NCI-H187 treated with DMSO at 0.1 percent for 48 hours (cell line): ENCODE measurements around the gene TBX3.

Source experiments
- DNase-seq: peaks from one replicate; lab custom pipeline; 2025; lab: John Stamatoyannopoulos, UW

Gene TBX3

GRCh38 chr12:114696443-114697242 lies 12.7 kb upstream of the TBX3 start:
- DNase-seq: no peak

DNA sequence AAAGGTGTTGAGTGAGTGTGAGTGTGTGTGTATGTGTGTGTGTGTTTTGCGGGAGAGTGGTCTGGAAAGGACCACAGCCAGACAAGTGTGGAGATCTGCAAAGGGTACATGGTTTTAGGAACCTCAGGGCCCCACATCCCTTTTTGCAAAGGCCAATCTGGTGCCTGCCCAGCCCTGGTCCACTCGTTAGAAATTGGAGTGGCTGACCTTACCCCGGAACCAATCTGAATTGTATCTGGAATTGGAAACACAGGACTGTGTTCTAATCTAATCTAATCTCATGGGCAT lies 11.3 kb upstream of the TBX3 start:
- DNase-seq: no peak

GRCh38 chr12:114694436-114695304 lies 10.7 kb upstream of the TBX3 start:
- DNase-seq: no peak

DNA sequence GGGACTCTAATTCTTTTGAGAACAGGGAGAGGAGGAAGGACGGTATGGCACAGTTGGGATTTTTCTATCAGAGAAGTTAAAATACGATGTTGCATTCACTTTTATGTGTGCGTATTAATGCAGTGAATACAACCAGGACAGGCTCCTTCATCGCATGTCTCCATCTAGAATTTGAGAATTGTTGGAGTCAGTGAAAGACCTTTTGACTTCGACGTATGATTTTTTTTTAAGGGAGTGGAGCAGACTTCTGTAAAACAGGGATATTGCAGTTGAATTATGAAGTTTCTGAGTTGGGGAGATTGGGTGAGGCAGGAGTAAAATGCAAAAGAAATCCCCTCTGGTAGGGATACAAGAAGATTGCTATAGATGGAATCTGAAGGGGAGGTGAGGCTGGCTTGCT lies 9.6 kb upstream of the TBX3 start:
- no peak for DNase-seq

DNA sequence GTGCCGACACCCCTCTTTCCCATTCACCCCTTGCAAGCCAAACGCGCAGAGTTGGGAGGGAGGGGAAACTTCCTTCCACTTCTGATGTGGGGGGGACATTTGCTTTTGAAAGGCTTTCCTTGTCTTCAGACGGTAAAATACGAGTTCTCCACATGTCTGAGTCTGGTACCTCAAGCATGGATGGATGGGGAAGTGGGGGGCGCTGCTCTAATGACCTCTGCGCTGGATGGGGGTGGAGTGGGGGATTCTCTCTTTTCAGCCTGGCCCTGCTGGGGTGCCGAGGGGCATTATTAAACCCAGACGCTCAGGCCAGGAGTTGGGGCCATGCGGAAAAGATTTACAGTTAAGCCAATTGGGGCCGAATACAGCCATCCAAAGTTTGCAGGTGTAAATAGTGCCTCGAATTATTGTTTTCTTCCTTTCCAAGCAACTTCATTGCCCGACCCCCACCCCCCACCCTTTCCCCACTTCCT lies 9.1 kb upstream of the TBX3 start:
- DNase-seq: no peak

GRCh38 chr12:114692186-114693058 lies 8.4 kb upstream of the TBX3 start:
- DNase-seq: no peak

DNA sequence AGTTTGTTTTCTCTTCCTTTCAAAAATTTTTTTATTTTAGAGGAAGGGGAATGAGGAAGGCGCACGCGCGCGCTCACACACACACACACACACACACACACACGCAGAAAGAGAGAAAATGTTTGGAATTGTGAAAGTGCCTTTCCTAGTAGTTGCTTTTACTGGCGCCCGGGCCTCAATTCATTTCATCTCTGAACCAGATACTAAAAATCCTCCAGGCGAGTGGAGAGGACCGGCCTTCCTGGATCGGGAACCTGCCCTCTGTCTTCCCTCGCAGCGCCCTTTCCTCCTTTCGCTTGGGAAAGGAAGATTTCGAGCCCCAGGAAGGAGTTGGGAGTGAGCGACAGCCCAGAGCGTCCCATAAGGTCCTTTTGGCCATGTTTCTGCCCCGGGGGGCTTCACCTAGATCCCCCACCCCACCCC lies 7.8 kb upstream of the TBX3 start:
- DNase-seq: no peak

- no peak for DNase-seq
Measured at GRCh38 chr12:114691196-114691595, 7.2 kb upstream of the TBX3 start.

DNA sequence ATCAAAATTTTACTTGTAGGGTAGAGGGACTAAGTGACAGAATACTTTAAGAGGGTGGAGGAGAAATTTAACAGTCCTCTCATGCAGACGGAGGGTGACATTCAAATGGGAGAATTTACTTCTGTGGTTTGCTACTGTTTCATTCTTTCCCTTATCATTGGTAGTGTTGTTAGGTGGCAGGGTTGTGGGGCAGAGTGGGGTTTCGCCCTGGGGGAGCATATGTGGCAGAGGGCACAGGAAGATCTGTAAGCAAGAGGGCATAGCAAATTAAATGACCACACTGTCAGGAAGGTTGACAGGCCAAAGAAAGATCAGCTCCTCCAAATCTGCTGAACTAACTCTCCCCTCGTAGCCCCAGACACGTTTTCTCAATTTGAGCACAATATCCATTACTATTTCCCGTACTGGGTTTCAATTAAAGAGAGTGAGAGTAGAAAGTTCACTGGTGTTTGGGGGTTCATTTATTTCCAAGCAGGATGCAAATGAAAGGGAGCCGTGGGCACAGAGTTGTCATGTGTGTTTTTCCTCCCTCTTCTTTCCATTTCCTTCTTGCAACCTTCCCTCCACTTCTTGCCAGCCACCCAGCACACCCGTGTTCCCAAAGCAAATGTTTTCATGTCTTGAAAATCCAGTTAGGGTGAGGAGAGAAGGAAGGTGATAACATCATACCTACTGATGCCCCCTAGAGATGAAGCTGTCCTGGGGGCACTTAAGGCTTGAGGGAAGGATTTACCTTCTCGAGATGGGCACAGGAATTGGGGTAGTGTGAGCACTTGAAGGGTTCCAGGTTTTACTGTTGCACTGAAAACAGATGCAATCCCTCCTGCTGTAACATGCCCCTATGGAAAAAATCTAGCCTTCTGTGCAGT lies 6.5 kb upstream of the TBX3 start:
- no peak for DNase-seq

DNA sequence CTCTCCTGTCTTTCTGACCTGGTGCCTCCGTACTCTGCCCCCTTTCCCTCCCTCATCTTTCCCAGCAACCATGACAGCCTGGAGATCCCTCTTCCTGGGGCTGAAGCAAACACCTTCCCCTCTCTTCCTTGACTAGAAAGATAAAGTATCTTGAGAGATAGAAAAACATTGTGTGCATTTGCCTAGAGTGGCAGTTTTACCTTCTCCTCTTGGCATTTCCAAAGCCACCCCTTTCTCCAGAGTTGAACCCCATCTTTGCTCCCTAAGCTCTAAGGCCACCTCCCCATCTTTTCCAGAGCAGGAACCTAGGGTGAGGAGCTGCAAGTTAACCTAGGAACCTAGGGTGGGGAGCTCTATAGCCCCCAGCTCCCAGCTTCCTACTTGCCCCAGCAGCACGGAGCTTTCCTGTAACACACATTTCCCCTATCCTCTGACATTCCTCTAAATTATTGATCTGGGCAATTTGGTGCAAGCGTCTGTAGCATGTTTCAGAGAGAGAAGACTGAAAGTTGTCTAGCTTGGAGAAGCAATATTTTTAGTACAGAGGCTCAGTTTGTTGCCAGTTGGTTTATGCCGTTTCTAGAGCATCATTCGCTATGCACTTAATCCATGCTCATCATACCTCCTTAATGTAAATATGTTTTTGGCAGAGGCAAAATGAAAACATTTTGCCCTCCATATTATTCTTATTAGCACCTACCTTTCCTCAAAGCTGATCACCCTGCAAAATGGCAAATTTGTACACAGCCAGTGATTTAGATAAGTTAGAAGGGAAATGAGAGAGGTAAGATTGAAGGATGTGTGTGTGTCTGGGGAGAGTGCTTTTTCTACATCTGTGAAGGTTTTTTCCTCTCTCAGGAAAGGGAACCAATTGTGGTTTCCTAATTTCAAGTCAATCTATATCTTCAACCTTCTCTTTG lies 5.4 kb upstream of the TBX3 start:
- no peak for DNase-seq

DNA sequence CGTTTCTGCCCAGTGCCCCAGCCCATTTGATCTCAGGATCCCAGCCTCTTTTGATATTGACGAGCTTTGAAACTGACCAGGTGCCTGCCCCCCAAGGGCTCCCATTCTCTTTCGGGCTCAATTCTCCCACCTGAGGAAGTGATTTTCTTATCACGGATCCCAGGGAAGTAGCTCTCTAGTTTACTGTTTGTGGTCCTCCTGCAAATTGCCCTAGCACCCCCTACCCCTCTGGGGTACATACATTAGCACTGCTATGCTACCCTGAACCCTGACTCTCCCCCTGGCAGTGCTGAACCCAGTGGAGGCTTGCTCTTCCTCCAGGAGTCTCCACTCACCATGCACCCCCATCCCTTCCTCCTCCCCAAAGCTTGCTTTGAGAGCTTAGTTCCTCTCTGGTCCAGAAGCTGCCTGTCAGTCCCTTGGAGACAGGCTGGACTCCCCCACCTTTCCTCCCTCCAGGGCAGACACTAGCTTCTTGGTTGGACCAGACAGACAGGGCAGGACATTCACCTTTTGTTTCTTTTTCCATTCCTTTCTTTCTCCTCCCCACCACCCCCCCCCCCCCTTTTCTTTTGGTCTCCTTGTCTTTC lies 4.4 kb upstream of the TBX3 start:
- DNase-seq: no peak

- no peak for DNase-seq
Measured at GRCh38 chr12:114687802-114688201, 3.8 kb upstream of the TBX3 start.

GRCh38 chr12:114686773-114687500 lies 3.0 kb upstream of the TBX3 start:
- DNase-seq: no peak

- DNase-seq: no peak
Measured at GRCh38 chr12:114686426-114686772, 2.4 kb upstream of the TBX3 start.

DNA sequence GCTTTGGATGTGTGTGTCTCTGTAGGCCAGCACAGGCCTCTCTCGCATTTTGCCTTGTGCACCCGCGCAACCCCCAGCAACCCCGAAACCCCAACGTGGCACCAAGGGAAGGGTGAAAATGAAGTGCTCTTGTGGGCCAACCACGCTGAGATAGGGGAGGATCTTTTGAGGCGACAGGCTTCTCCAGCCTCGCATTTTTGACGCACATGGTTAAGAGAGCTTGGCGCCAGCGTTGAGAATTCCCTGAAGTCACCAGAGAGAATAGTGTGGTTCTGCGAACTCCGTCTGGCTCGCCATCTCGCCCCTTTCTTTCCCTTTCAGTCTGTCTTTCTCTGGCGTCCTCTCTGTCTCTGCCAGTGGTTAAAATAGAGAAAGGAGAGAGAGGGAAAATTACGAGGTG lies 1.9 kb upstream of the TBX3 start:
- no peak for DNase-seq

DNA sequence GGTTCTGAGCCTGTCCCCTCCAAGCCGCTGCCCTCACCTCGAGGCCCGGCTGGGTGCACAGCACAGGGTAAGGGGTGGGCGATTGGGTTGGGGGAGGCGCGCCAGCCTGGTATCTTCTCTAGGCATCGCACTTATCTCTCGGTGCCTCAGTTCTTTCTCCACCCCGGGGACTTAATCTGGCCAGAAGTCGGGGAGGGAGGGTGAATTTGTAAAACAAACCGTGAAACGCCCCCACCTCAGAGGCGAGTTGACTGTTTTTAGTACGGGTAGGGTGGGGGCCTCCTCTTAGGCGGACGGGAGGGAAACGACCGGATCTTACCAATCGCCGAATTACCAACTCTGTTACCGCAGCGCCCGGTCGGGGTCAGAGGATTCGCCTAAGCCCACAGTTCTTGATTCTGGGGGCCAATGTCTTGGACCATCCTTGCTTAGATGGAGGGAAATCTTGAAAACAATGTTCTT lies 1.4 kb upstream of the TBX3 start:
- DNase-seq: no peak

GRCh38 chr12:114684870-114685273 lies 897 bp upstream of the TBX3 start:
- DNase-seq: no peak

DNA sequence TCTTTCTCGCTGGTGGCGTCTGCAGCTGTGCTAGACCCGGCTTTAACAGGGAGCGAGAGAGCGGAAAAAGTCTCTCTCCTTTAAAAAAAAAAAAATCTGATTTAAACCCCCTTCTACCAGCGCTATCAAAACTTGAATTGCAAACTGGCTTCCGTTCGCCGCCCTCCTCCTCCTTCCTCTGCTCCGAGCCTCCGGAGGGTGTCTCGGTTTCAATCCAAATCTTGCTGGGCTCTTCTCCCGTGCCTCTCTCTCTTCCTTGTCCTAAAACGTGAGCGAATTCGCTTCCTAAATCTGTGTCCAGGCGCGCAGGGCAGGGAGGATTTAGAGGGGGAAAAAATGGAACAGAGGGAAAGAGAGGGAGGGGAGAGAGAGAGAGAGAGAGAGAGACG lies 272 bp downstream of the TBX3 start:
- no peak for DNase-seq
